SU-DHL-6 (cell line): ENCODE measurements around the gene GSK3A.

Experiments
- EZH2phosphoT487 ChIP-seq: fragments of 200-600 bp; sonication (generic), shearing (Covaris generic); conservative IDR thresholded peaks from 2 replicates; pipeline ENCODE4 v1.6.1; 2018; ENCODE audit warnings: mild to moderate bottlenecking, antibody characterized with exemption, low read length, moderate library complexity, mixed read lengths
- TF ChIP-seq, protein P1 (sequence below): fragments of 200-600 bp; sonication (generic); IDR thresholded peaks from one replicate; pipeline ENCODE4 v1.5.1; 2017; ENCODE audit warnings: antibody characterized with exemption, mild to moderate bottlenecking, low read length, moderate library complexity; ENCODE audit not compliant: insufficient read depth, poor library complexity, severe bottlenecking

DNA sequence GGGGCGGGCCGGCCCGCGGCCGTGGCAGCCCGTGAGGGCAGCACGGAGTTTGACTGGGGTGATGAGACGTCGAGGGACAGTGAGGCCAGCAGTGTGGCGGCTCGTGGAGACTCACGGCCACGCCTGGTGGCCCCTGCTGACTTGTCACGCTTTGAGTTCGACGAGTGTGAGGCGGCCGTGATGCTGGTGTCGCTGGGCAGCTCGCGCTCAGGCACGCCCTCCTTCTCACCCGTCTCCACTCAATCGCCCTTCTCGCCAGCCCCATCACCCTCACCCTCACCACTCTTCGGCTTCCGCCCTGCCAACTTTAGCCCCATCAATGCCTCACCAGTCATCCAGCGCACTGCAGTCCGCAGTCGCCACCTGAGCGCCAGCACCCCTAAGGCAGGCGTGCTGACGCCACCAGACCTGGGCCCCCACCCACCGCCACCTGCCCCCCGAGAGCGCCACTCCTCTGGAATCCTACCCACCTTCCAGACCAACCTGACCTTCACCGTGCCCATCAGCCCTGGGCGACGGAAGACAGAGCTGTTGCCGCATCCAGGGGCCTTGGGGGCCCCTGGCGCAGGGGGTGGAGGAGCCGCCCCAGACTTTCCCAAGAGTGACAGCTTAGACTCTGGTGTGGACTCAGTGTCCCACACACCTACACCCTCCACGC is 31.1 kb upstream of the GSK3A start:
- TF ChIP-seq, protein P1, sequence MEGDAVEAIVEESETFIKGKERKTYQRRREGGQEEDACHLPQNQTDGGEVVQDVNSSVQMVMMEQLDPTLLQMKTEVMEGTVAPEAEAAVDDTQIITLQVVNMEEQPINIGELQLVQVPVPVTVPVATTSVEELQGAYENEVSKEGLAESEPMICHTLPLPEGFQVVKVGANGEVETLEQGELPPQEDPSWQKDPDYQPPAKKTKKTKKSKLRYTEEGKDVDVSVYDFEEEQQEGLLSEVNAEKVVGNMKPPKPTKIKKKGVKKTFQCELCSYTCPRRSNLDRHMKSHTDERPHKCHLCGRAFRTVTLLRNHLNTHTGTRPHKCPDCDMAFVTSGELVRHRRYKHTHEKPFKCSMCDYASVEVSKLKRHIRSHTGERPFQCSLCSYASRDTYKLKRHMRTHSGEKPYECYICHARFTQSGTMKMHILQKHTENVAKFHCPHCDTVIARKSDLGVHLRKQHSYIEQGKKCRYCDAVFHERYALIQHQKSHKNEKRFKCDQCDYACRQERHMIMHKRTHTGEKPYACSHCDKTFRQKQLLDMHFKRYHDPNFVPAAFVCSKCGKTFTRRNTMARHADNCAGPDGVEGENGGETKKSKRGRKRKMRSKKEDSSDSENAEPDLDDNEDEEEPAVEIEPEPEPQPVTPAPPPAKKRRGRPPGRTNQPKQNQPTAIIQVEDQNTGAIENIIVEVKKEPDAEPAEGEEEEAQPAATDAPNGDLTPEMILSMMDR = no peak
- TF ChIP-seq EZH2phosphoT487 = no peak
